ENCODE data around the gene PRDM8. TPM values are rescaled to one million over a fixed set of nuclear protein-coding genes. Genes with fewer than 3 reads are reported as not detected.

The PRDM8 gene
- total RNA-seq, 1 donor from 2014 or later, result not detected

DNA sequence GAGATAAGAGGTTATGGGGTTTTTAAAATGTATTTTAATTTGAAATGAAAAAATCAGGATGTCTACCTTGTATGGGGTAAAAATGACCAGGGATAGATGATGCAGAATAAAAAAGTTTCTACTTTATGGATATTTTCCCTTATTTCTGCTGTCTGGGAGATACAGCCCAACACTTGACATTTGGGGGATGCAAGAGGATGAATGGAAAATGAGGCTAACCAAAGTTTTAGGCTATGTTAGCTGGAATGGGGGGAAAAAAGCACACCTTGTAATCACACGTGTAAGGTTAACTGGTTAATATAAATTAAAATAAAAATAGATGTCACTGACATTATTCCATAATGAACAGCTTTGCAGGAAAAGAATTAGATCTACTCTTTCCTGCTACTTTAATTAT is 1.1 kb downstream of the PRDM8 start:
- Histone ChIP-seq H3K27me3 (peaks cover 24% of the 10 kb centered on the region), H3K4me1 (peaks cover 4 to 13% of the 10 kb centered on the region in 2 donors), H3K4me3 (no peak overlapping the region), H3K9me3 (no peaks in the 10 kb centered on the region), H3K27ac (no peak overlapping the region), H3K36me3 (no peaks in the 10 kb centered on the region)
- no peak for TF ChIP-seq CTCF (IDR thresholded peaks at IDR 0.05)
- intact Hi-C loops (cut with DNase I), result no loop called here
- no peak for DNase-seq (ENCODE audit: low spot score in 2 of 2)

GRCh38 chr4:80199004-80199560 is 1.8 kb downstream of the PRDM8 start:
- no peak overlapping the region for H3K4me3 ChIP-seq
- H3K9me3 ChIP-seq, result no peaks in the 10 kb centered on the region
- H3K27ac ChIP-seq, result no peak overlapping the region
- no peaks in the 10 kb centered on the region for H3K36me3 ChIP-seq
- peaks cover 4 to 13% of the 10 kb centered on the region in 2 donors for H3K4me1 ChIP-seq
- intact Hi-C loops (cut with DNase I), result no loop called here
- no peak for DNase-seq (ENCODE audit: low spot score in 2 of 2)
- H3K27me3 ChIP-seq, result peaks cover 29% of the 10 kb centered on the region
- no peak for TF ChIP-seq CTCF (IDR thresholded peaks at IDR 0.05)

- peaks cover 4 to 13% of the 10 kb centered on the region in 2 donors for H3K4me1 ChIP-seq
- H3K27me3 ChIP-seq, result peaks cover 29% of the 10 kb centered on the region
- H3K4me3 ChIP-seq, result no peak overlapping the region
- intact Hi-C loops (cut with DNase I), result loop anchor here (5.0 kb wide), 1 partner anchor 128 kb away; the partner anchor contains the start of gene ANTXR2
- no peaks in the 10 kb centered on the region for H3K9me3 ChIP-seq
- no peak for DNase-seq (ENCODE audit: low spot score in 2 of 2)
- no peak overlapping the region for H3K27ac ChIP-seq
- no peak for TF ChIP-seq CTCF (IDR thresholded peaks at IDR 0.05)
- H3K36me3 ChIP-seq, result no peaks in the 10 kb centered on the region
Observed at GRCh38 chr4:80199947-80200346, 2.6 kb downstream of the PRDM8 start.

- peak in 1 of 2 donors; percentile 74 for DNase-seq (ENCODE audit: low spot score in 2 of 2)
- Histone ChIP-seq H3K4me3 (peak overlapping the region; percentile 75 to 76), H3K9me3 (no peaks in the 10 kb centered on the region), H3K27ac (peak overlapping the region; percentile 6 to 57), H3K27me3 (peaks cover 29% of the 10 kb centered on the region), H3K36me3 (no peaks in the 10 kb centered on the region), H3K4me1 (peaks cover 4 to 13% of the 10 kb centered on the region in 2 donors)
- no peak for TF ChIP-seq CTCF (IDR thresholded peaks at IDR 0.05)
- intact Hi-C loops (cut with DNase I), result loop anchor here (2.0 to 5.0 kb wide), 2 partner anchors 17 to 129 kb away; partner anchors contain the start of gene ANTXR2
Observed at GRCh38 chr4:80201252-80202151, 4.2 kb downstream of the PRDM8 start.

- Histone ChIP-seq H3K4me1 (peaks cover under 1 to 7% of the 10 kb centered on the region in 2 donors), H3K27ac (peak overlapping the region; percentile 6 to 57), H3K36me3 (no peaks in the 10 kb centered on the region), H3K27me3 (peaks cover 31% of the 10 kb centered on the region), H3K9me3 (no peaks in the 10 kb centered on the region), H3K4me3 (peak overlapping the region; percentile 75 to 76)
- peak in 1 of 2 donors; percentile 89 for DNase-seq (ENCODE audit: low spot score in 2 of 2)
- intact Hi-C loops (cut with DNase I), result loop anchor here (2.0 to 5.0 kb wide), 2 partner anchors 17 to 130 kb away; partner anchors contain the start of gene ANTXR2
- peak; percentile 71 to 91 (median 91) for TF ChIP-seq CTCF (IDR thresholded peaks at IDR 0.05)
Observed at GRCh38 chr4:80202190-80202711, 4.9 kb downstream of the PRDM8 start.

All from ascending aorta (tissue), 2 donors.